WTC11 (cell line): ENCODE data around the gene C3orf49.

ENCODE experiments used
- CTCF ChIP-seq: fragments of 200-600 bp; IDR thresholded peaks from 2 replicates; pipeline ENCODE4 v1.8.0; 2022; ENCODE audit warnings: antibody characterized with exemption
- ELF4 ChIP-seq: sonication (generic); formaldehyde crosslinking; IDR thresholded peaks from 2 replicates; pipeline ENCODE4 v1.8.1; 2022; ENCODE audit warnings: low read depth, mild to moderate bottlenecking, moderate library complexity, missing genetic modification reagents
- FOXP1 ChIP-seq: sonication (generic); formaldehyde crosslinking; IDR thresholded peaks from 2 replicates; pipeline ENCODE4 v1.8.0; 2022; ENCODE audit warnings: missing genetic modification reagents, mild to moderate bottlenecking, moderate library complexity, borderline replicate concordance
- NR3C1 ChIP-seq: sonication (generic); formaldehyde crosslinking; conservative IDR thresholded peaks from 2 replicates; pipeline ENCODE4 v1.8.1; 2023; ENCODE audit warnings: low read depth, mild to moderate bottlenecking, missing genetic modification reagents
- TCF7 ChIP-seq: sonication (generic); formaldehyde crosslinking; IDR thresholded peaks from 2 replicates; pipeline ENCODE4 v1.8.0; 2022; ENCODE audit warnings: mild to moderate bottlenecking, low read depth, missing genetic modification reagents, moderate library complexity
- TEAD4 ChIP-seq: sonication (generic); formaldehyde crosslinking; IDR thresholded peaks from 2 replicates; pipeline ENCODE4 v1.8.0; 2022; ENCODE audit warnings: mild to moderate bottlenecking, missing genetic modification reagents
- TF ChIP-seq, protein P1 (sequence below): sonication (generic); formaldehyde crosslinking; IDR thresholded peaks from 2 replicates; pipeline ENCODE4 v1.8.0; 2022; ENCODE audit warnings: mild to moderate bottlenecking, missing genetic modification reagents
- TF ChIP-seq, protein P2 (sequence below): sonication (generic); formaldehyde crosslinking; conservative IDR thresholded peaks from 2 replicates; pipeline ENCODE4 v1.8.1; 2022; ENCODE audit warnings: mild to moderate bottlenecking, missing genetic modification reagents

GRCh38 chr3:63896332-63897030, 77.4 kb downstream of the C3orf49 start:
- TF ChIP-seq, protein P1, sequence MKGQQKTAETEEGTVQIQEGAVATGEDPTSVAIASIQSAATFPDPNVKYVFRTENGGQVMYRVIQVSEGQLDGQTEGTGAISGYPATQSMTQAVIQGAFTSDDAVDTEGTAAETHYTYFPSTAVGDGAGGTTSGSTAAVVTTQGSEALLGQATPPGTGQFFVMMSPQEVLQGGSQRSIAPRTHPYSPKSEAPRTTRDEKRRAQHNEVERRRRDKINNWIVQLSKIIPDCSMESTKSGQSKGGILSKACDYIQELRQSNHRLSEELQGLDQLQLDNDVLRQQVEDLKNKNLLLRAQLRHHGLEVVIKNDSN (CRISPR knock-in tag): no peak
- TF ChIP-seq CTCF (no peak), FOXP1 (CRISPR knock-in tag) (no peak), NR3C1 (CRISPR knock-in tag) (no peak), ELF4 (no peak), TCF7 (CRISPR knock-in tag) (no peak), TEAD4 (CRISPR knock-in tag) (no peak)
- TF ChIP-seq, protein P2, sequence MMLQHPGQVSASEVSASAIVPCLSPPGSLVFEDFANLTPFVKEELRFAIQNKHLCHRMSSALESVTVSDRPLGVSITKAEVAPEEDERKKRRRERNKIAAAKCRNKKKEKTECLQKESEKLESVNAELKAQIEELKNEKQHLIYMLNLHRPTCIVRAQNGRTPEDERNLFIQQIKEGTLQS: no peak
